ENCODE results near the gene PLK1. TPM values are rescaled to one million over a fixed set of nuclear protein-coding genes. Genes with fewer than 3 reads are reported as not detected.
A peak's percentile ranks its signal among the peaks of the same experiment; 100 is the strongest.

PLK1 gene
- total and polyA plus RNA-seq, 2 of the 4 experiments (the other 2 are of a cell fraction): 19.4 to 59.0 TPM

DNA sequence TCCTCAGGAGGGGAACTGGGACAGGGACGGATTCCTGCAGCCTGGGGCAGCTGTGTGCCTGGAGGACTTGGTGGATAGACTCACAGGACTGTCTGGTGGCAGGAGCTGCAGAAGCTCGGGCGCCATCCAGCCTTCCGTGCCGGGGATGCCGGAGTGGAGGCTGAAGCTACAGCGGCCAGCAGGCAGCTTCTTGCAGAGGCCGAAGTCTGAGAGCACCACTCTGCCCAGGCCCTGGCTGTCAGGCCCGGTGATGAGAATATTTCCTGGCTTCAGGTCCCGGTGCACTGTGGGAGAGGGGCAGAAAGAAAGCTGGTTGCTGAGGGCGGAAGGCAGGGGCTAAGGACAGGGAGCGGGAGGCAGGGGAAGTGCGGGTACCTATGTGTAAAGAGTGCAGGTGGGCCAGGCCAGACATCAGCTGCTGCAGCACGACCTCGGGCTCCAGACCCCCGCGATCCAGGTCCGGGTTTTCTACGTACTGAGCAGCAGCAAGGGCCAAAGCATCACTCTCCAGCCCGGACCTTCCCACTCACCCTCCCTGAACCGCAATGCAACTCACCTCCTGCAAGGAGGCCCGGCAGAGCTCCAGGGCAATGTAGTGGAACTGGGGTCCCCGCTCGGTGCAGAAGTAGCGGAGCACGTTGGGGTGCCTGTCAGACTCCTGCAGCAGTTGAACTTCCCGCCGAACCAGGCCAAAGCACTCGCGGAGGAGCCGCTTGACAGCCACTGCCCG is 16.1 kb downstream of the PLK1 start (continued):
- TF ChIP-seq RCOR1 (IDR thresholded peaks at IDR 0.05; ENCODE audit: insufficient replicate concordance, low read length): no peak

DNA sequence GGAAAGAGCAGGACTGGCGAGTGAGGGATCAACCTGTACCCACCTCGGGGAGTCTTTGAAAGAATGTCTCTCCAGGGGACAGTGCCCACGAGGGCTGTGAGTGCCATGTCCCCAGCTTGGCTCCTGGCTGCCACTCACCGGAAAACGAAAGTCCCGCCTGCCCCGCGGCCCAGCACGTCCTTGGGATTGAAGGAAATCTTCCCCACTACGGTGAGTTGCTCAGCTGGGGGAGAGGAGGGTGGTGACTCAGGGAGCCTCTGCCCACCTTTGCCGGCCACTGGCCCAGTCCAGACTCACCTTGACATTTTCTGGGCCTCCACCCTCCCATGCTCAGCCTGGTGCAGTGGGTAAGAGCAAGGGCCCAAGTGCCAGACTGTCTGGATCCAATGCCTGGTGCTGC is 17.1 kb downstream of the PLK1 start:
- no peak overlapping the region for H2AK9ac ChIP-seq (replicated peaks; ENCODE audit: low read depth, low read length, poor library complexity)
- in situ Hi-C loops (cut with MboI; ENCODE audit: low sequenced_read_pairs) (loop anchor here (25.0 kb wide), 1 partner anchor 817 kb away; no protein-coding TSS in a partner anchor), intact Hi-C loops (cut with micrococcal nuclease) (no loop called here), dilution Hi-C loops (cut with HindIII; ENCODE audit: low sequenced_read_pairs, unreplicated experiment) (no loop called here)
- no peak overlapping the region for H2BK15ac ChIP-seq (ENCODE audit: low read depth, low read length)
- H3K4me2 ChIP-seq (ENCODE audit: low read depth, low read length): no peak overlapping the region
- H4K20me1 ChIP-seq (ENCODE audit: insufficient read depth, low read length): no peaks in the 10 kb centered on the region
- H3K18ac ChIP-seq (ENCODE audit: low read depth, low read length): no peak overlapping the region
- no peak overlapping the region for H2AK5ac ChIP-seq (ENCODE audit: low read depth, low read length)
- no peak overlapping the region for H4K5ac ChIP-seq (ENCODE audit: low read depth, low read length)
- no peak overlapping the region for H4K8ac ChIP-seq (ENCODE audit: low read depth in 2 of 2, low read length in 2 of 2)
- H3K36me3 ChIP-seq (ENCODE audit: control insufficient read depth, insufficient read depth, low read length): peaks cover 7% of the 10 kb centered on the region
- no peak overlapping the region for H2BK20ac ChIP-seq (ENCODE audit: low read depth, low read length)
- H3K14ac ChIP-seq (replicated peaks; ENCODE audit: low read depth, low read length): no peak overlapping the region
- no peak overlapping the region for H3K27ac ChIP-seq (ENCODE audit: insufficient read depth, low read length)
- BruUV-seq (replicated peaks): no TSS peak
- ChIA-PET CTCF (no interaction called here), POLR2A (ENCODE audit: unreplicated experiment) (no interaction called here)
- 74% methylated on average over 3 of the region's 11 CpGs; no CpG with 5 or more reads in 1 of the 2 experiments for WGBS, 2 experiments (ENCODE audit: extremely low coverage in 2 of 2, insufficient read length in 1 of 2)
- DNase-seq: no peak
- no peak overlapping the region for H3K23ac ChIP-seq (ENCODE audit: low read depth, low read length)
- H4K91ac ChIP-seq (ENCODE audit: insufficient read depth, low read depth, low read length): no peak overlapping the region
- H3K56ac ChIP-seq (ENCODE audit: extremely low read depth, insufficient read depth, low read length): no peak overlapping the region
- no peak overlapping the region for H2BK120ac ChIP-seq (ENCODE audit: low read depth, low read length)
- no peak overlapping the region for H3K9ac ChIP-seq (ENCODE audit: low read depth, low read length)
- no peaks in the 10 kb centered on the region for H3K9me3 ChIP-seq (ENCODE audit: control insufficient read depth, insufficient read depth, low read length)
- ATAC-seq (ENCODE audit: low read depth): no peak
- H3K9me1 ChIP-seq (ENCODE audit: insufficient read depth, low read length): peaks cover 4% of the 10 kb centered on the region; the same call in 1 of the 2 replicates
- TF ChIP-seq CHD1 (IDR thresholded peaks at IDR 0.05; ENCODE audit: low read depth, low read length) (no peak), MXI1 (IDR thresholded peaks at IDR 0.05; ENCODE audit: borderline replicate concordance, low read depth, low read length) (no peak), FOS (IDR thresholded peaks at IDR 0.05; ENCODE audit: low read depth, low read length) (no peak), NFE2L2 (IDR thresholded peaks at IDR 0.05; ENCODE audit: low read depth, low read length) (no peak), POLR2A (IDR thresholded peaks at IDR 0.05; ENCODE audit: low read depth, low read length) (no peak), RCOR1 (IDR thresholded peaks at IDR 0.05; ENCODE audit: insufficient replicate concordance, low read length) (no peak), CEBPB (IDR thresholded peaks at IDR 0.05; ENCODE audit: low read depth, low read length) (no peak), RAD21 (IDR thresholded peaks at IDR 0.05; ENCODE audit: low read length) (no peak), RFX5 (IDR thresholded peaks at IDR 0.05; ENCODE audit: low read depth, low read length) (no peak), SMC3 (IDR thresholded peaks at IDR 0.05; ENCODE audit: low read depth, low read length) (no peak), BHLHE40 (IDR thresholded peaks at IDR 0.05; ENCODE audit: low read depth, low read length) (no peak)
- TF ChIP-seq, protein P1, sequence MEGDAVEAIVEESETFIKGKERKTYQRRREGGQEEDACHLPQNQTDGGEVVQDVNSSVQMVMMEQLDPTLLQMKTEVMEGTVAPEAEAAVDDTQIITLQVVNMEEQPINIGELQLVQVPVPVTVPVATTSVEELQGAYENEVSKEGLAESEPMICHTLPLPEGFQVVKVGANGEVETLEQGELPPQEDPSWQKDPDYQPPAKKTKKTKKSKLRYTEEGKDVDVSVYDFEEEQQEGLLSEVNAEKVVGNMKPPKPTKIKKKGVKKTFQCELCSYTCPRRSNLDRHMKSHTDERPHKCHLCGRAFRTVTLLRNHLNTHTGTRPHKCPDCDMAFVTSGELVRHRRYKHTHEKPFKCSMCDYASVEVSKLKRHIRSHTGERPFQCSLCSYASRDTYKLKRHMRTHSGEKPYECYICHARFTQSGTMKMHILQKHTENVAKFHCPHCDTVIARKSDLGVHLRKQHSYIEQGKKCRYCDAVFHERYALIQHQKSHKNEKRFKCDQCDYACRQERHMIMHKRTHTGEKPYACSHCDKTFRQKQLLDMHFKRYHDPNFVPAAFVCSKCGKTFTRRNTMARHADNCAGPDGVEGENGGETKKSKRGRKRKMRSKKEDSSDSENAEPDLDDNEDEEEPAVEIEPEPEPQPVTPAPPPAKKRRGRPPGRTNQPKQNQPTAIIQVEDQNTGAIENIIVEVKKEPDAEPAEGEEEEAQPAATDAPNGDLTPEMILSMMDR (conservative IDR thresholded peaks at IDR 0.05; ENCODE audit: low read depth, low read length): no peak
- TF ChIP-seq, protein P2, sequence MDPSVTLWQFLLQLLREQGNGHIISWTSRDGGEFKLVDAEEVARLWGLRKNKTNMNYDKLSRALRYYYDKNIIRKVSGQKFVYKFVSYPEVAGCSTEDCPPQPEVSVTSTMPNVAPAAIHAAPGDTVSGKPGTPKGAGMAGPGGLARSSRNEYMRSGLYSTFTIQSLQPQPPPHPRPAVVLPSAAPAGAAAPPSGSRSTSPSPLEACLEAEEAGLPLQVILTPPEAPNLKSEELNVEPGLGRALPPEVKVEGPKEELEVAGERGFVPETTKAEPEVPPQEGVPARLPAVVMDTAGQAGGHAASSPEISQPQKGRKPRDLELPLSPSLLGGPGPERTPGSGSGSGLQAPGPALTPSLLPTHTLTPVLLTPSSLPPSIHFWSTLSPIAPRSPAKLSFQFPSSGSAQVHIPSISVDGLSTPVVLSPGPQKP (IDR thresholded peaks at IDR 0.05; ENCODE audit: borderline replicate concordance, low read depth, low read length): no peak
- H3K79me1 ChIP-seq (ENCODE audit: low read depth in 1 of 2, low read length in 2 of 2): no peaks in the 10 kb centered on the region
- no peak overlapping the region for H2BK5ac ChIP-seq (ENCODE audit: low read depth, low read length, poor library complexity, severe bottlenecking)
- no peaks in the 10 kb centered on the region for H3K27me3 ChIP-seq (ENCODE audit: control insufficient read depth, insufficient read depth, low read length)
- peaks cover 11% of the 10 kb centered on the region for H3K4me1 ChIP-seq (ENCODE audit: control insufficient read depth, insufficient read depth, low read length)
- peak overlapping the region; percentile 33 for H2AFZ ChIP-seq (replicated peaks; ENCODE audit: low read length, poor library complexity)
- no peak overlapping the region for H3K4ac ChIP-seq (ENCODE audit: low read depth, low read length)
- H3K4me3 ChIP-seq (ENCODE audit: insufficient read depth, low read depth, low read length): no peak overlapping the region

All from IMR-90 (cell line).